DMS79 (cell line): Measurements from ENCODE around the gene SPEF2.
"Not testable (repeated sequence)": the region's sequence is repeated elsewhere in the genome, so short reads cannot be mapped to it uniquely, and the experiment has no call there.

ENCODE experiments used
- DNase-seq: peaks from one replicate; lab custom pipeline; 2025; lab: John Stamatoyannopoulos, UW

Gene SPEF2

GRCh38 chr5:35853631-35854030 is 236.0 kb downstream of the SPEF2 start:
- no peak for DNase-seq

GRCh38 chr5:35854248-35854647 is 236.6 kb downstream of the SPEF2 start:
- no peak for DNase-seq

GRCh38 chr5:35855187-35855586 is 237.5 kb downstream of the SPEF2 start:
- no peak for DNase-seq

GRCh38 chr5:35856186-35856764 is 238.6 kb downstream of the SPEF2 start:
- DNase-seq = not testable (repeated sequence)

- no peak for DNase-seq
Measured at GRCh38 chr5:35856765-35857351, 239.2 kb downstream of the SPEF2 start, which contains the start of gene IL7R. IL7R (plus strand) TSS chr5:35856891; CDS start chr5:35856978, 87 bp downstream.

- DNase-seq = no peak
Measured at GRCh38 chr5:35857606-35858205, 240.0 kb downstream of the SPEF2 start.

- no peak for DNase-seq
Measured at GRCh38 chr5:35859101-35859661, 241.5 kb downstream of the SPEF2 start.

GRCh38 chr5:35860686-35861085 is 243.0 kb downstream of the SPEF2 start:
- DNase-seq = no peak

GRCh38 chr5:35861718-35862117 is 244.1 kb downstream of the SPEF2 start:
- no peak for DNase-seq

GRCh38 chr5:35862126-35862525 is 244.5 kb downstream of the SPEF2 start:
- DNase-seq = no peak

GRCh38 chr5:35863159-35863558 is 245.5 kb downstream of the SPEF2 start:
- no peak for DNase-seq
